ENCODE measurements around the gene QRSL1. TPM values are rescaled to one million over a fixed set of nuclear protein-coding genes. Genes with fewer than 3 reads are reported as not detected.

QRSL1 gene
- total and polyA plus RNA-seq, 2 experiments from 2014 or later = 18.4 to 19.3 TPM

DNA sequence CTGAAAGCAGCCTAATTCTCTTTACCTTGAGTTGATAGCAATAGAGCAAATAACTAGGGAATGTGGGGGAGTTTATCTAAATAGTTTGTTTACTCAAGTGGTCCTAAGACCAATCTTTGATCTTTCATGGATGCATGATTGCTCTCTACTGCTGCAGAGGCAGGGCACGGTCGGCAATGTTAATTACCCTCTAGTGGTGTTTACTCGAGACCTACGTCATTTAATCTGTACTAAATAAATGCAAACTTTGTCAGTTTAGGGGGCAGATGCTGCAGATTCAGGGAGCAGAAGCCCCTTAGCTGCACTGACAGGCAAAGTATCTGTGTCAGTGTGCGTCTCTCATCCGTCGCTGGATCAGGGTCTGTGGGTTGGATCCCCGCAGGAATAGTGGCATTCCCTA lies 7.0 kb upstream of the QRSL1 start:
- Histone ChIP-seq H3K27ac (ENCODE audit: low read depth) (no peak overlapping the region), H3K4me2 (no peak overlapping the region), H3K79me2 (replicated peaks; ENCODE audit: insufficient read depth) (no peaks in the 10 kb centered on the region), H3K9me2 (ENCODE audit: insufficient read depth) (no peaks in the 10 kb centered on the region), H3K36me3 (ENCODE audit: insufficient read depth) (peaks cover 9% of the 10 kb centered on the region), H4K20me1 (replicated peaks; ENCODE audit: insufficient read depth) (no peaks in the 10 kb centered on the region), H3K4me1 (ENCODE audit: insufficient read depth) (peaks cover 3% of the 10 kb centered on the region), H2AFZ (no peak overlapping the region), H3F3A (replicated peaks; ENCODE audit: low read depth) (no peaks in the 10 kb centered on the region), H3K4me3 (no peak overlapping the region), H3K27me3 (ENCODE audit: insufficient read depth) (no peaks in the 10 kb centered on the region)
- Mint-ChIP-seq H3K36me3 (ENCODE audit: low read depth) (peaks cover 46% of the 10 kb centered on the region), H3K27me3 (ENCODE audit: insufficient read depth, low read depth, poor library complexity) (peaks cover 2% of the 10 kb centered on the region), H3K27ac (no peak overlapping the region), H3K4me3 (no peak overlapping the region), H3K4me1 (peaks cover 40% of the 10 kb centered on the region), H3K9me3 (peaks cover 23% of the 10 kb centered on the region)
- ATAC-seq (no peak), DNase-seq (ENCODE audit: low spot score) (no peak)
- TF ChIP-seq STAT1 (IDR thresholded peaks at IDR 0.05; ENCODE audit: unreplicated experiment) (no peak), REST (IDR thresholded peaks at IDR 0.05; ENCODE audit: unreplicated experiment) (no peak)

GRCh38 chr6:106623039-106623438 lies 6.3 kb upstream of the QRSL1 start:
- H3K4me1 ChIP-seq (ENCODE audit: insufficient read depth) = peaks cover 7% of the 10 kb centered on the region
- H3K27ac ChIP-seq (ENCODE audit: low read depth) = no peak overlapping the region
- Mint-ChIP-seq H3K4me3 (no peak overlapping the region), H3K4me1 (peaks cover 41% of the 10 kb centered on the region), H3K36me3 (ENCODE audit: low read depth) (peaks cover 46% of the 10 kb centered on the region), H3K27me3 (ENCODE audit: insufficient read depth, low read depth, poor library complexity) (peaks cover 2% of the 10 kb centered on the region), H3K9me3 (peaks cover 23% of the 10 kb centered on the region), H3K27ac (no peak overlapping the region)
- H3K4me2 ChIP-seq = no peak overlapping the region
- peaks cover 3% of the 10 kb centered on the region; the same call in 1 of the 2 replicates for H3K79me2 ChIP-seq (replicated peaks; ENCODE audit: insufficient read depth)
- no peak overlapping the region for H2AFZ ChIP-seq
- no peaks in the 10 kb centered on the region for H4K20me1 ChIP-seq (replicated peaks; ENCODE audit: insufficient read depth)
- no peaks in the 10 kb centered on the region for H3K9me2 ChIP-seq (ENCODE audit: insufficient read depth)
- H3K4me3 ChIP-seq = no peak overlapping the region
- peaks cover 9% of the 10 kb centered on the region for H3K36me3 ChIP-seq (ENCODE audit: insufficient read depth)
- ATAC-seq = no peak
- DNase-seq (ENCODE audit: low spot score) = no peak
- no peaks in the 10 kb centered on the region for H3K27me3 ChIP-seq (ENCODE audit: insufficient read depth)
- no peaks in the 10 kb centered on the region for H3F3A ChIP-seq (replicated peaks; ENCODE audit: low read depth)
- TF ChIP-seq POLR2AphosphoS5 (IDR thresholded peaks at IDR 0.05; ENCODE audit: low read depth) = no peak
- TF ChIP-seq JUNB (IDR thresholded peaks at IDR 0.05; ENCODE audit: unreplicated experiment) = no peak
- no peak for TF ChIP-seq CREB1 (CRISPR knock-in tag; IDR thresholded peaks at IDR 0.05; ENCODE audit: low read depth)
- TF ChIP-seq EZH2phosphoT487 (IDR thresholded peaks at IDR 0.05; ENCODE audit: unreplicated experiment) = no peak
- TF ChIP-seq ETS1 (IDR thresholded peaks at IDR 0.05) = no peak
- no peak for TF ChIP-seq ZNF114 (CRISPR knock-in tag; IDR thresholded peaks at IDR 0.05)
- no peak for TF ChIP-seq REST (IDR thresholded peaks at IDR 0.05; ENCODE audit: unreplicated experiment)
- TF ChIP-seq, protein P1, sequence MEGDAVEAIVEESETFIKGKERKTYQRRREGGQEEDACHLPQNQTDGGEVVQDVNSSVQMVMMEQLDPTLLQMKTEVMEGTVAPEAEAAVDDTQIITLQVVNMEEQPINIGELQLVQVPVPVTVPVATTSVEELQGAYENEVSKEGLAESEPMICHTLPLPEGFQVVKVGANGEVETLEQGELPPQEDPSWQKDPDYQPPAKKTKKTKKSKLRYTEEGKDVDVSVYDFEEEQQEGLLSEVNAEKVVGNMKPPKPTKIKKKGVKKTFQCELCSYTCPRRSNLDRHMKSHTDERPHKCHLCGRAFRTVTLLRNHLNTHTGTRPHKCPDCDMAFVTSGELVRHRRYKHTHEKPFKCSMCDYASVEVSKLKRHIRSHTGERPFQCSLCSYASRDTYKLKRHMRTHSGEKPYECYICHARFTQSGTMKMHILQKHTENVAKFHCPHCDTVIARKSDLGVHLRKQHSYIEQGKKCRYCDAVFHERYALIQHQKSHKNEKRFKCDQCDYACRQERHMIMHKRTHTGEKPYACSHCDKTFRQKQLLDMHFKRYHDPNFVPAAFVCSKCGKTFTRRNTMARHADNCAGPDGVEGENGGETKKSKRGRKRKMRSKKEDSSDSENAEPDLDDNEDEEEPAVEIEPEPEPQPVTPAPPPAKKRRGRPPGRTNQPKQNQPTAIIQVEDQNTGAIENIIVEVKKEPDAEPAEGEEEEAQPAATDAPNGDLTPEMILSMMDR (conservative IDR thresholded peaks at IDR 0.05; ENCODE audit: low read depth in 2 of 2) = no peak
- no peak for TF ChIP-seq STAT1 (IDR thresholded peaks at IDR 0.05; ENCODE audit: unreplicated experiment)
- TF ChIP-seq NANOG (IDR thresholded peaks at IDR 0.05; ENCODE audit: borderline replicate concordance) = no peak
- no peak for TF ChIP-seq ZNF331 (CRISPR knock-in tag; IDR thresholded peaks at IDR 0.05; ENCODE audit: low read depth)
- no peak for TF ChIP-seq EZH2 (IDR thresholded peaks at IDR 0.05; ENCODE audit: low read depth, unreplicated experiment)
